Stimulated activated naive CD8-positive, alpha-beta T cell treated with anti-CD3 and anti-CD28 coated beads, Interleukin-15, Interleukin-2, amounts not matched to agents 100 U/mL and 50 U/mL, for 24 hours (primary cell): ENCODE data around the gene ZSWIM5.
A peak's percentile ranks its signal among the peaks of the same experiment; 100 is the strongest.

ENCODE experiments used
- ATAC-seq: fragments of 150-1000 bp; cut with Tn5 transposase; one replicate; pipeline ENCODE4 v1.10.0; 2021
- DNase-seq: peaks from one replicate; pipeline ENCODE4 v3.0.0; 2021

The ZSWIM5 gene

DNA sequence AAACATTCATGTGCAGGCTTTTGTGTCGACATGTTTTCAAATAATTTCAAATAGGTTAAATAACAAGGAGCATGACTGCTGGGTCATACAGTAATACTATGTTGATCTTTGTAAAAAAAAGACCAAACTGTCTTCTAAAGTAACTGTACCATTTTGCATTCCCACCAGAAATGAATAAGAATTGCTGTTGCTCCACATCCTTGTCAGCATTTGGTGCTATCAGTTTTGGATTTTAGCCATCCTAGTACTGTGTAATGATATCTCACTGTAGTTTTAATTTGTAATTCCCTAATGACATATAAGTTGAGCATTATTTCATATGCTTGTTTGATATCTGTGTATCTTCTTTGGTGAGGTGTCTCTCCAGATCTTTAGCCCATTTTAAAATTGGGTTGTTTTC, 182.7 kb downstream of the ZSWIM5 start:
- DNase-seq, result no peak
- no peak for ATAC-seq

GRCh38 chr1:45018599-45019230, 187.7 kb downstream of the ZSWIM5 start:
- DNase-seq (peak; percentile 66), ATAC-seq (peak; percentile 84)

- no peak for ATAC-seq
- no peak for DNase-seq
These were observed 189.6 kb downstream of the ZSWIM5 start for GRCh38 chr1:45016767-45017166.

- ATAC-seq (no peak), DNase-seq (no peak)
These were observed 190.2 kb downstream of the ZSWIM5 start for GRCh38 chr1:45016090-45016697.

- ATAC-seq (no peak), DNase-seq (no peak)
These were observed 190.7 kb downstream of the ZSWIM5 start for GRCh38 chr1:45015683-45016082.

DNA sequence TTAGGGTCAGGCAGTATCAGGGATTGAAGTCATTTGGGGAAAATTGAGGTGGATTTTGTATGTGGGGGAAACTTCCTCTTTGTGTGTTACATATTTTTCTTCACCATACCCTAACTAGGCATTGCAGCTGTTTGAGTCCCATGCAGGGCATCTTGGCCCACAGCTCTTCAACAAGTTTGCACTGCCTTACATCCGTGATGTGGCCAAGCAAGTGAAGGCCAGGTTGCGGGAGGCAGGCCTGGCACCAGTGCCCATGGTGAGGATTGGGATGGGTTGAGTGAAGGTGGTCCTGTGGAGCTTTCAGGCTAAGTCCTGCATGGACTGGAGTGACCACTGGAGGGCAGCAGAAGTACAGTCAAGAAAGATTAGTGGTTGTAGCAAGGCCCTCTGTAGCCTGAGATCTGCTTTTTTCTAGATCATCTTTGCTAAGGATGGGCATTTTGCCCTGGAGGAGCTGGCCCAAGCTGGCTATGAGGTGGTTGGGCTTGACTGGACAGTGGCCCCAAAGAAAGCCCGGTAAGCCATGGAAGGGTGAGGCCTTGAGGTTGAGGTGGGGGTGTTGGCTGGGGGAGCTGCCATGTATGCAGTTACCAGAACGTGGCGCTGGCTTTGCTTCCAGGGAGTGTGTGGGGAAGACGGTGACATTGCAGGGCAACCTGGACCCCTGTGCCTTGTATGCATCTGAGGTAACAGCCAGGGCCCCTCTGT, 191.9 kb downstream of the ZSWIM5 start:
- ATAC-seq (no peak), DNase-seq (peak; percentile 82)

GRCh38 chr1:45013551-45014209, 192.7 kb downstream of the ZSWIM5 start:
- DNase-seq (no peak), ATAC-seq (no peak)

DNA sequence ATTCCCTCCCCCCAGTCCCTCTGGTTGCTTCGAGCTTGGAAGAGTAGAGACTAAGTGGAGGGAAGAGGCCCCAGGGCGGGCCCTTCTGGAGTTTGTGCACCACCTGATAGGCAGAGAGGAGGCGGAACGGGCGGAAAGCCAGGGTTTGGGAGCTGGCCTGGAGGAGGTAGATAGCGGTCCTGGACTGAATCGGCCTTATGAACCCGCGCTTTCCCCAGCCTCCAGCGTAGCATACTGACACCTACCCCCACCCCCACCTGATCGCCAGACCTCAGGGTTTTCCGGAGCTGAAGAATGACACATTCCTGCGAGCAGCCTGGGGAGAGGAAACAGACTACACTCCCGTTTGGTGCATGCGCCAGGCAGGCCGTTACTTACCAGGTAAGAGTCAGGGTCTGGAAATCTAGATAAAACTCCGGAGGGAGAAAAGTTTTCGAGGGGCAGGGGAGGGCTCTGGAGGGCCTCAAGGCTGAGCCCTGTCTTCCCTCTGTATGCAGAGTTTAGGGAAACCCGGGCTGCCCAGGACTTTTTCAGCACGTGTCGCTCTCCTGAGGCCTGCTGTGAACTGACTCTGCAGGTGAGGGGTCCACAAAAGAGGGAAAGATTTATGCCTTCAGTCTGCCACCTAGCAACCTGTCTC, 193.6 kb downstream of the ZSWIM5 start:
- DNase-seq (peak; percentile 59), ATAC-seq (peak; percentile 24)

DNA sequence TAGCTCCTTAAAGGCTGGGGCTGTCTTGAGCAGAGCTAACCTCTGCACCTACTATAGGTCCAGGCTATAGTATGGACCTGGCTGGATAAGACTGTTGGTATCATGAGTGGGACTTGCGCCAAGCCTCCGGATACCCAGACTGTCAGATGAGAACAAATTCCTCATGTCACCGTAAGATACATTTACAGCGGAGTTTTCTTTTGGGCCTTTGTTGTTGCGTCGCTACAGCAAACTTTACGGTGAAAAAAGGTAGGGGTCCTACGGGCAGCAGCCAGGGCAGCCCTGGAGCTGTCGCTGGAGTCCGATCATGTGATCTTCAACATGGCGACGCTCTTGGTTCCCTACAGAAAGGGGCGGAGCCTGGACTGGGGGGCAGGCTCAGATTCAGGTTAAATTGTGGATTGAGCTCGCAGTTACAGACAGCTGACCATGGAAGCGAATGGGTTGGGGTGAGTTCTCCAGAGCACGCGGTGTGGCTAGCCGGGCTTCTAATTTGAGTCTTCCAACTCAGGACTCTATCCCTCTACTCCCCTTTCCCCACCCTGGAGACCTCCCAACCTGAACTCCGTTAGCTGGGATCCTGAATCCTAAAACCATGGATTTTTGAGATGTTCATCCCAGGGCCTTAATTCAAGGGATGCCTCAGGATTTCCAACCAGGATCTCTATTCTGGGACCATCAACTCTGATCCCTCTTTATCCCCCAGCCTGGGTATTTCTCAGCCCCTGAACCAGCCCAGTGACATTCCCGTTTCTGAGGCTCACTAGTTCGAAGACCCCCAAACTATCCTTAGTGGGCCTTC, 194.4 kb downstream of the ZSWIM5 start, which contains the start of gene UROD:
Gene UROD, plus strand, starts transcription at position 418 of the 802 bp plus-strand sequence. Its CDS starts 12 bp downstream, at position 430.
- DNase-seq (peak; percentile 92), ATAC-seq (peak; percentile 65)

DNA sequence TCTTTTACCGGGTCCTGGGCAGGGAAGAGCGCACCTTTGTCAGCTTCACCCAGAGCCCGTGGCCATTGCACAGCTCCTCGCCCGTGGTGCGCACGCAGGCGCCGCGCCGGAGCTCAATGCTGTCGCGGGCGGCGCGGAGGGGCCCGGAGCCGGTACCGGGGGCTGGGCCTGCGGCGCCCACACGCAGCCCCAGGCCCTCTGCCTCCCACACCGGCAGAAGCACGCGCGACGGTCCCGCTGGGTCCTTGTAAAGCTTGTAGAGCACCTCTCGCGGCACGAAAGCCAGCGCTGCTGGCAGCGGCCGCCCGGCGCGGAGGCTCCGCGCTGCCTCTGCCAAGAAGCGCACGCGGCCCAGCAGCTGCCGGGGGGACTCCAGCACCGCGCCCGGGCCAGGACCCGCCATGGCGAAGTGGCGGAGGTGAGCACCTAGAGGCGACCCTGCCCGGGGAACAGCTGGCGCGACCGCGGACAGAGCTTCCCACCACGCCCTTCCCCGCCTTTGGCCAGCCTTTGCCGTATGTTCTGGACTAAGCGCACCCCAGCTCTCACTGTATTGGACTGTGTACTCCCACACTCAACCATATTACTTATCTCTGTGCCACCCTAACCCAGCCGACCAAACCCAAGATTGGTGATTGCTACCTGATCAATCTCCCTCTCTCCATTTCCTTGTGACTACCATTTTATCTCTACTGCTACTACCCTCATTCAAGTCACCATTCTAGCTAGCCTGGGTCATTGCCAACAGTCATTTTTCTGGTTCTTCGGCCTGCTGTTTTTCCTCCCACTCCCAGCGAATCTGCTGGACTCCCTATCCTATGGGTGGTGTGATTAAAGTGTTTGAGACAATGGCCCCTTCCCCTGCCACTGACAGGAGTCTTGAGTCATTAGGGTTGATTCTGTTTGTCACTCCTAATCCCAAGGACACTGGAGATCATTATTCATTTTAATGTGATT, 195.3 kb downstream of the ZSWIM5 start, which contains the start of gene HECTD3:
Gene HECTD3, minus strand, starts transcription at position 470 of the 957 bp plus-strand sequence. Its CDS starts 67 bp downstream, at position 403.
- peak; percentile 78 for DNase-seq
- peak; percentile 77 for ATAC-seq

- DNase-seq, result peak; percentile 36
These were observed 196.2 kb downstream of the ZSWIM5 start for GRCh38 chr1:45009956-45010854.

GRCh38 chr1:45009296-45009865, 197.0 kb downstream of the ZSWIM5 start:
- ATAC-seq, result no peak
- no peak for DNase-seq

More at GRCh38 chr1:45009956-45010854, 196.2 kb downstream of the ZSWIM5 start:
- peak; percentile 11 for ATAC-seq

DNA sequence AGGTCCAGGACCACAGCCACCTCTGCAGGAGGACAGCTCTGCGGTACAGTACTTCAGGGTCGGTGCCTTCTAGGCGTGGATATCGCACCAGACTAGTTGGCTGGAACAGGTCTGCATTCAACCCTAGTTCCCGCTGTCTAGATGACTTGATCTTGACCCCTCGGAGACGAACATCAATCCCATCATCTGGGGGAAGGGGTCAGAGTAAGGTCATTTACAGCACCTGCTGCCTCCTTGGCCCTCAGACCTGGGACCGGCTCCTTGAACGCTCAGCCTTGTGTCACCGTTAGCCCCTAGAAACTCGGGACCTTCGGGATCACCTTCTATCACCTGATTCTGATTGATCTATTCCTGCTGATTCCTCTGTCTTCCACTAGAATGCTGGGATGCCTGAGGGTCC, 197.9 kb downstream of the ZSWIM5 start:
- DNase-seq (no peak), ATAC-seq (no peak)

- DNase-seq (no peak), ATAC-seq (no peak)
These were observed 198.3 kb downstream of the ZSWIM5 start for GRCh38 chr1:45008076-45008475.

DNA sequence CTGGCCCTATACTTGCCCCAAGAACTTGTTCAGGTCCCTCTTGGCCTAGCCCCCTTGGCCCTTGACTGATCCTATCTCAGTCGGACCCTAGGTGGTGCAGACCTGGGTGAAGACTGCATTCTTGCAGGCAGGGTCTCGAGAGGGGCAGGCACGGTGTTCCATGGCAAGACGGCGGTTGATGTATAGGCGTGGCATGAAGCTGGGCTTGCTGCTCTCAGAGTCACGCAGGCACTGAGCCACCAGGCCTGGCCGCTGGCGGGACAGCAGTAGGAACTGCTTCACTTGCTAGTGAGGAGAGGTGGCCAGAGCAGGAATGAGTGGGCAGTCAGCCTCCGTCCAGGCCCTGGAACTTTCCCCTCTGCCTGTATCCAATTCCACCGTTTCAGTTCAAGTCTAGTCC, 199.1 kb downstream of the ZSWIM5 start:
- DNase-seq (no peak), ATAC-seq (no peak)

DNA sequence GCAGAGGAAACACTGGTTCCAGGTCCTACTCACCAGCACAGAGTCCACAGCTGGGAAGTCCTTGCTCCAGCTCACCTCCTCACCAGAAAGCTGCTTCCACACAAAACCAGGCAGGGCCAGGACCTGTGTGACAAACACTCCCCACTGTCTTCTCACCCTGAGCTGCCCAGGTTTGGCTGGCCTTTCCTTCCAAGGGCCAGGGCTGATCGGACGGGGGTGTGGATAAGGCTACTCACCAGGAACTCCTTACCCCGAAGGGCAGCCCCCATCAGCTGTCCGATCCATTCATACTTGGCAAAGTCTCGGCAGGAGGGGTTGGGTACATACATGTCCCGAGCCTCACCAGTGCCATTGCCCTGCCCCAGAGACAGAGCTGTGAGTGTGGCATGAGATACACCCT, 200.6 kb downstream of the ZSWIM5 start:
- ATAC-seq (no peak), DNase-seq (no peak)

DNA sequence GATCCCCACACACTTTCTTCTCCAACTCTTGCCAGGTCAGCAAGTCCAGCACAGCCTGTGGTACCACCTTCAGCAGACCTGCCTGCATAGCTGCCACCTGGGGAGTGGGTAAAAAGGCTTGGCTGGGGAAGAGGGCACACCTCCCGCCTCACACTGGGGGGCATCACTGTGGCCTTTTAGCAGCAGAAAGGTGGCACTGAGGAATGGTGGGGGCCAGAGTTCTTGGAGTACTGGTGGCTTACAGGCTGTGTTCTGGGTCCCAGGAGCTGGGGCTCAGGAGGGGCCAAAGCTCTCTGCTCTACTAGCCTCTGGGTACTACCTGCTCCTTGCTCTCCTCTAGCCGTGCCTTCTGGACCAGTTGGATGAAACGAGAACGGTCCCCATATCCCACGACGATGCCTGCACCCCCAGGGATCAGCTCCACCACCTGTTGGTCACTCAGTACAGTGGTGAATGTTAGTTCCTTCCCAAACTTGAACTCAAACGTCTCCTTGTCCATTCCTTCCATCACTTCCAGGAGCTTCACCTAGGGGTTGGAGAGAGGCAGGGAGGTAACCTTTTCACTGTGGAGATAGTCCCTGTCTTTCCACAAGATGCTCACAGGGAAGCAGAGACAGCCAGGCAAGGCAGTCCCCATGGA, 202.0 kb downstream of the ZSWIM5 start:
- ATAC-seq (no peak), DNase-seq (no peak)

DNA sequence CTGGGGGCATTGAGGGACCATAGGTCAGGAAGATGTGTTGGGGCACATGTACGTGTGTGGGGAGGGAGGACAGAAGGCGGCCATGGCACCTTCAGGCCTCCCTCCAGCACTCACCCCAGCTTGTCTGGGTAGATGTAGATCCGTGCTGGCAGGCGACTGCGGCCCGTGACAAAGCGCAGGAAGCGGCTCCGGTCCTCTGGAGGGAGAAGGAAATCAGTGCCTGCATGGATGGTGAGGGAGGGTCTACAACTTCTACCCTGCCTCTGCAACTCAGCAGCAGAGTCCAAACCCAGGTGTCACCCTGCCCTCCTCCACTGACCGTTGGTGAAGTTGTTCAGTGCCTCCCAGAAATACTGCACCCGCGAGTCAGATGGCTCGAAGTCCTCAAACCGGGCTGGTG, 202.7 kb downstream of the ZSWIM5 start:
- DNase-seq (no peak), ATAC-seq (no peak)
